ENCODE data around the gene EIF4H. TPM values are rescaled to one million over a fixed set of nuclear protein-coding genes. Genes with fewer than 3 reads are reported as not detected.

Gene EIF4H
- total RNA-seq, 1 experiment from 2014 or later, result 370 TPM

DNA sequence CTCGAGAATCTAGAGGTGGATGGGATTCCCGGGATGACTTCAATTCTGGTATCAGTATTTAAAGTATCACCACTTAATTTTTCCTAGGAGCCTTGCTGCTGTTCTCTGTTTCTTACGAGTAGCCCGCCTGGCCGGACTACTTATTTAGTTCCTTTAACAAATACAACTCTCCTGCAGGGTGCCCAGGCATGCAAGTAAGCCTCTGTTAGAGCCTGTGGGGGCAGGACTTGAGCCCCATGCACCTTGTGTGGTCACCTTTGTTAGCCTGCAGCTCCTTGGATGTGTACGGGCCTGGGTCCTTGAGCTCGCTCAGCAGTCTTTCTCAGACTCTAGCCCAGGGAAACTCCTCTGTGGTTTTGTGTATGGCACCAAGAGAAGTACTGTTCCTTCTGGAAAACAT is 16.1 kb downstream of the EIF4H start:
- Mint-ChIP-seq H3K36me3 (ENCODE audit: insufficient read depth, unreplicated experiment) (peaks cover 99% of the 10 kb centered on the region), H3K27me3 (ENCODE audit: insufficient read depth, unreplicated experiment) (no peaks in the 10 kb centered on the region)

DNA sequence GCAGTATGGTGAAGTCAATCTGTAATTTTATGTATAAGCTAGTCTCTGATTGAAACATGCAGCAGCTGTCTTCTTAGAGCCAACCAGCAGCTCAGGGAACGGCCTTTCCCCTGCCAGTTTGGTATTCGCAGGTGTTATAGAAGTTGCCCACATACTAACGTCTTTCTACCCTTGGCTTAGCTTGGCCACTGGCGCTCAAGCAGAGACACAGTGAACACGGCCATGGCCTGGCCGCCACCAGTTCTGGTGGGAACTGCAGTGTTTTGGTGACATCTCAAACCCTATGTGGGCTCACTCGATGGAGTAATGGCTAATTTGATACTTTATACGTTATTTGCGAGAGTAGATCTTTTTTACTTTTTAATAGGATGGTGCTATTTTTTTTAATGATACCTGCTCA is 17.1 kb downstream of the EIF4H start:
- Mint-ChIP-seq H3K4me3 (ENCODE audit: unreplicated experiment) (no peak overlapping the region), H3K4me1 (ENCODE audit: low read depth, unreplicated experiment) (no peaks in the 10 kb centered on the region), H3K27me3 (ENCODE audit: insufficient read depth, unreplicated experiment) (no peaks in the 10 kb centered on the region), H3K36me3 (ENCODE audit: insufficient read depth, unreplicated experiment) (peaks cover 99% of the 10 kb centered on the region), H3K27ac (ENCODE audit: unreplicated experiment) (no peak overlapping the region), H3K9me3 (ENCODE audit: unreplicated experiment) (no peaks in the 10 kb centered on the region)
- H3K4me1 ChIP-seq, result no peaks in the 10 kb centered on the region
- peaks cover 7% of the 10 kb centered on the region for H3K36me3 ChIP-seq (ENCODE audit: control insufficient read depth, insufficient read depth, low read length)
- no peaks in the 10 kb centered on the region for H3K27me3 ChIP-seq (replicated peaks; ENCODE audit: control insufficient read depth, insufficient read depth, low read length)
- H3K4me3 ChIP-seq (ENCODE audit: low read depth, low read length), result no peak overlapping the region
- H3K9me3 ChIP-seq, result no peaks in the 10 kb centered on the region
- ChIA-PET POLR2A (no interaction called here), CTCF (interaction anchor here (0.5 kb wide), 1 partner anchor 10 kb away, joined by 5 read pairs; no protein-coding TSS in a partner anchor)
- TF ChIP-seq, protein P1, sequence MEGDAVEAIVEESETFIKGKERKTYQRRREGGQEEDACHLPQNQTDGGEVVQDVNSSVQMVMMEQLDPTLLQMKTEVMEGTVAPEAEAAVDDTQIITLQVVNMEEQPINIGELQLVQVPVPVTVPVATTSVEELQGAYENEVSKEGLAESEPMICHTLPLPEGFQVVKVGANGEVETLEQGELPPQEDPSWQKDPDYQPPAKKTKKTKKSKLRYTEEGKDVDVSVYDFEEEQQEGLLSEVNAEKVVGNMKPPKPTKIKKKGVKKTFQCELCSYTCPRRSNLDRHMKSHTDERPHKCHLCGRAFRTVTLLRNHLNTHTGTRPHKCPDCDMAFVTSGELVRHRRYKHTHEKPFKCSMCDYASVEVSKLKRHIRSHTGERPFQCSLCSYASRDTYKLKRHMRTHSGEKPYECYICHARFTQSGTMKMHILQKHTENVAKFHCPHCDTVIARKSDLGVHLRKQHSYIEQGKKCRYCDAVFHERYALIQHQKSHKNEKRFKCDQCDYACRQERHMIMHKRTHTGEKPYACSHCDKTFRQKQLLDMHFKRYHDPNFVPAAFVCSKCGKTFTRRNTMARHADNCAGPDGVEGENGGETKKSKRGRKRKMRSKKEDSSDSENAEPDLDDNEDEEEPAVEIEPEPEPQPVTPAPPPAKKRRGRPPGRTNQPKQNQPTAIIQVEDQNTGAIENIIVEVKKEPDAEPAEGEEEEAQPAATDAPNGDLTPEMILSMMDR (IDR thresholded peaks at IDR 0.05; ENCODE audit: insufficient read depth in 1 of 2, low read depth in 1 of 2, low read length in 1 of 2, severe bottlenecking in 1 of 2, unreplicated experiment in 1 of 2), result no peak
- intact Hi-C loops (cut with micrococcal nuclease; ENCODE audit: unreplicated experiment), result no loop called here
- BruUV-seq (replicated peaks), result no TSS peak
- no peak for DNase-seq

More for the DNA sequence above, 16.1 kb downstream of the EIF4H start:
- H3K27ac Mint-ChIP-seq (ENCODE audit: unreplicated experiment), result no peak overlapping the region
- BruUV-seq (replicated peaks), result no TSS peak
- POLR2A ChIA-PET, result no interaction called here
- no peaks in the 10 kb centered on the region for H3K9me3 Mint-ChIP-seq (ENCODE audit: unreplicated experiment)
- DNase-seq, result no peak
- peaks cover 7% of the 10 kb centered on the region for H3K36me3 ChIP-seq (ENCODE audit: control insufficient read depth, insufficient read depth, low read length)
- no peaks in the 10 kb centered on the region for H3K27me3 ChIP-seq (replicated peaks; ENCODE audit: control insufficient read depth, insufficient read depth, low read length)
- TF ChIP-seq, protein P1 (IDR thresholded peaks at IDR 0.05; ENCODE audit: insufficient read depth in 1 of 2, low read depth in 1 of 2, low read length in 1 of 2, severe bottlenecking in 1 of 2, unreplicated experiment in 1 of 2), result no peak
- CTCF ChIA-PET, result no interaction called here
- intact Hi-C loops (cut with micrococcal nuclease; ENCODE audit: unreplicated experiment), result no loop called here
- no peak overlapping the region for H3K4me3 ChIP-seq (ENCODE audit: low read depth, low read length)
- no peaks in the 10 kb centered on the region for H3K9me3 ChIP-seq
- H3K4me3 Mint-ChIP-seq (ENCODE audit: unreplicated experiment), result no peak overlapping the region
- no peaks in the 10 kb centered on the region for H3K4me1 Mint-ChIP-seq (ENCODE audit: low read depth, unreplicated experiment)
- H3K4me1 ChIP-seq, result no peaks in the 10 kb centered on the region

DNA sequence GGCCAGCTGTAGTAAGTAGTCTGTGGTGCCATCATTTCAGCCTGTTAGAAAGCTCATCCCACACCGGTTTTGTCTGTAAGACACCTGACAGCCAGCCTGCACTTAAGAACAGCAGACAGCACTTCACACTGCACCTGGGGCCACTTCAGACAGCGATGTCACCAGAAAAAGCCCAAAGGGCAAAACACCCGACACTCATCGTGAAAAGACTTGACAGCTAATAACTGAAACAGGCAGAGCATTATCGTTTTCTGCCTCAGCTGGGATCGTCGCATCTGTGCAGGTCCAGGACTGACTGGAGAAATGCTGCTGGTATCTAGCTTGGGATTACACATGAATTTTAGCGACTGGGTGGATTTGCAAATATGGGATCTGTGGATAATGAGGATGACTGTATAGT is 18.9 kb downstream of the EIF4H start:
- TF ChIP-seq, protein P1 (IDR thresholded peaks at IDR 0.05; ENCODE audit: insufficient read depth in 1 of 2, low read depth in 1 of 2, low read length in 1 of 2, severe bottlenecking in 1 of 2, unreplicated experiment in 1 of 2), result no peak
- no peak for DNase-seq
- Histone ChIP-seq H3K36me3 (ENCODE audit: control insufficient read depth, insufficient read depth, low read length) (peaks cover 7% of the 10 kb centered on the region), H3K4me3 (ENCODE audit: low read depth, low read length) (no peak overlapping the region), H3K4me1 (no peaks in the 10 kb centered on the region), H3K27me3 (replicated peaks; ENCODE audit: control insufficient read depth, insufficient read depth, low read length) (no peaks in the 10 kb centered on the region), H3K9me3 (no peaks in the 10 kb centered on the region)
- H3K9me3 Mint-ChIP-seq (ENCODE audit: unreplicated experiment), result no peaks in the 10 kb centered on the region
- H3K4me1 Mint-ChIP-seq (ENCODE audit: low read depth, unreplicated experiment), result no peaks in the 10 kb centered on the region
- H3K36me3 Mint-ChIP-seq (ENCODE audit: insufficient read depth, unreplicated experiment), result peaks cover 92% of the 10 kb centered on the region
- no TSS peak for BruUV-seq (replicated peaks)
- intact Hi-C loops (cut with micrococcal nuclease; ENCODE audit: unreplicated experiment), result no loop called here
- POLR2A ChIA-PET, result interaction anchor here (0.5 kb wide), 1 partner anchor 13 kb away, joined by 10 read pairs; no protein-coding TSS in a partner anchor
- no peak overlapping the region for H3K4me3 Mint-ChIP-seq (ENCODE audit: unreplicated experiment)
- no peak overlapping the region for H3K27ac Mint-ChIP-seq (ENCODE audit: unreplicated experiment)
- CTCF ChIA-PET, result interaction anchor here (0.6 to 2.0 kb wide), 3 partner anchors 10 to 173 kb away, joined by 3 to 10 read pairs (median 9); no protein-coding TSS in a partner anchor
- no peaks in the 10 kb centered on the region for H3K27me3 Mint-ChIP-seq (ENCODE audit: insufficient read depth, unreplicated experiment)

All from Caco-2 (cell line).